Urinary bladder (tissue), 4 donors: ENCODE results near the gene DENND4A. TPM values are rescaled to one million over a fixed set of nuclear protein-coding genes. Genes with fewer than 3 reads are reported as not detected.

Experiments
- DNase-seq: peaks from one replicate; pipeline ENCODE4 v3.0.0-alpha.2; 2015; ENCODE audit errors: extremely low spot score
- H3K27ac ChIP-seq: one replicate; pipeline ENCODE4 v1.5.1; 2013; ENCODE audit warnings: low read depth, mild to moderate bottlenecking, moderate library complexity
- H3K36me3 ChIP-seq: one replicate; pipeline ENCODE4 v1.6.1; 2013; ENCODE audit warnings: mild to moderate bottlenecking, moderate library complexity; ENCODE audit not compliant: insufficient read depth
- H3K4me1 ChIP-seq: one replicate; pipeline ENCODE4 v1.6.1; 2013; ENCODE audit warnings: mild to moderate bottlenecking, moderate library complexity; ENCODE audit not compliant: insufficient read depth
- H3K4me3 ChIP-seq: one replicate; pipeline ENCODE4 v1.5.1; 2013; ENCODE audit warnings: low read depth, low read length
- WGBS: extraction: QIAGEN DNeasy Blood & Tissue Kit; methylation state at CpG from one replicate; pipeline ENCODE4 v1.1.7; 2013; 5-methylcytosine and 5-hydroxymethylcytosine counted together
- polyA plus RNA-seq: library from polyadenylated mRNA; stranded (reverse); fragments of 200-250 nt; gene quantifications from one replicate; pipeline ENCODE4 v1.2.3, GENCODE V29; 2013
- total RNA-seq: library from RNA; depleted of rRNA; stranded (reverse); fragments of >200 nt; gene quantifications from one replicate; pipeline ENCODE4 v1.2.3, GENCODE V29; 2014
- donor health status: healthy with polysubstance abuse.
- donor health status: healthy.

The DENND4A gene
- total RNA-seq (56.4 TPM), polyA plus RNA-seq (8.5 TPM)

GRCh38 chr15:65792138-65792987, at the start of gene DENND4A:
Gene DENND4A (minus strand): TSS chr15:65792293. CDS start chr15:65756450, 35,843 bp downstream.
- WGBS = under 1% methylated on average over 63 of the region's 63 CpGs
- H3K4me1 ChIP-seq = no peaks in the 10 kb centered on the region
- peak; percentile 96 for DNase-seq
- peak within 1 kb of the TSS; percentile 92 for H3K4me3 ChIP-seq
- H3K36me3 ChIP-seq = no peaks in the 10 kb centered on the region
- peak within 1 kb of the TSS; percentile 95 for H3K27ac ChIP-seq

DNA sequence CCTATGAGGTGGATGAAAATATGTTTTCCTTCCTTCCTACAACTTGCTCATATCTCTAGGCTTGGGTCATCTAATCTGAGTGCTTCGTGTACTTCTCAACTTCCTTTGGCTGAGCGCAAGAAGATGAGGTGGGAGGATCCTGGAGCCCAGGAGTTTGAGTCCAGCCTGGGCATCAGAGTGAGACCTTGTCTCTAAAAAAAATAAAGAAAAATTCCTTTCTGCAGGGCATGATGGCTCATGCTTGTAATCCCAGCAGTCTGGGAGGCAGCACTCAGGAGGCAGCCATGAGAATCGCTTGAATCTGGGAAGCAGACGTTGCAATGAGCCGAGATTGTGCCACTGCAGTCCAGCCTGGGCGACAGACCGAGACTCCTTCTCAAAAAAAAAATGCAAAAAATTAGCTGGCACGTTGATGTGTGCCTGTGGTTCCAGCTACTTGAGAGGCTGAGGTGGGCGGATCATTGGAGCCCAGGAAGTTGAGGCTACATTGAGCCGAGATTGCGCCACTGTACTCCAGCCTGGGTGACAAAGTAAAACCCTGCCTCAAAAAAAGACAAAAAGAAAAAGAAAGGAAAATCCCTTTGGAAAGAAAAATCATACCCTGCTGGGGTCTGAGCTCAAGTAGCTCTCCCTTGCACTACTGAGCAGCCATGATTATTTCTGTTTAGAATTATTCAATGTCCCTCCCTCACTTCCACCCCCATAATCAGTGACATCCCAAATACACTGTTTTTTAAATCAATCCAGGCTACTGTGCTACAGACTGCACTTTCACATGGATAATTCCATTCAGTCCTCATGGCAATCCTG, 49.2 kb upstream of the DENND4A start:
- Histone ChIP-seq H3K27ac (no peak overlapping the region), H3K36me3 (no peaks in the 10 kb centered on the region), H3K4me3 (no peak overlapping the region), H3K4me1 (no peaks in the 10 kb centered on the region)
- no peak for DNase-seq
- WGBS = 61% methylated on average over 11 of the region's 11 CpGs

DNA sequence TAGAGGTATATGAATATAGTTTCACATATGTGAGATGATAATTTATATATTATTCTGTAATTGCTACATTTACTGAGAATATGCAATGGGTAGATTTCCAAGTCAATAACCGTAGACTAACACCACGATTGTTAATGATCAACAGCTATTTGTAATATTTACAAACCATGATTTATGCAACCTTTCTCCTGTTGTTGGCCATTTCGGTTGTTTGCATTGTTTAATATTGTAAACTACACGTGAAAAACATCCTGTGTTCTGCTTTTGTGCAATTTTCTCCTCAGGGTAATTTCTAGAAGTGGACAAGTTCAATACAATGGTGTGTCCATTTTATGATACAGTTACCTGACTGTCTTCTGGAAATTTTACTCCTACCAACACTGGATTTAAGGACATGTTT, 47.9 kb upstream of the DENND4A start:
- H3K4me3 ChIP-seq = no peak overlapping the region
- WGBS = 83% methylated on average over 4 of the region's 4 CpGs
- no peaks in the 10 kb centered on the region for H3K4me1 ChIP-seq
- H3K36me3 ChIP-seq = no peaks in the 10 kb centered on the region
- no peak overlapping the region for H3K27ac ChIP-seq
- no peak for DNase-seq

DNA sequence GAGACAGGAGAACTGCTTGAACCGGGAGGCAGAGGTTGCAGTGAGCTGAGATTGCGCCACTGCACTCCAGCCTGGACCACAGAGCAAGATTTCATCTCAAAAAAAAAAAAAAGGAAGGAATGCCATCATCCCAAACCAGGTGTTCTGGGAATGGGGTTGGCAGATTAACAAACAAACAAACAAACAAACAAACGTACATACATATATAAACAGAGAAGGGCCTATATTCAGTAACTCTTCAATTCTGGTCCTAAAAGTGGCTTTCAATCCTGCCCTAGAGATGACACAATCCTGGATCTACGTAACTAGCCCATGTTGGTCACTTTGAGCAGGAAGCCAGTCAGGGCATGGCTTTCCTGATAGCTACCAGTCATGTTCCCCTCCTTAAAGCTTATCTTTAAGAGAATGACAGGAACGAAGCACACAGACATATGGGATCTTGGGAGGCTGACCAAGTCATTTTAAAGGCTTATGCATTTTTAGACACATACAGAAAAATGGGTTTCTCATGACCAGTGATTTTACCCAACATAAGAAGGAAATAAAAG, 47.3 kb upstream of the DENND4A start:
- Histone ChIP-seq H3K4me3 (no peak overlapping the region), H3K4me1 (no peaks in the 10 kb centered on the region), H3K36me3 (no peaks in the 10 kb centered on the region), H3K27ac (no peak overlapping the region)
- 80% methylated on average over 5 of the region's 5 CpGs for WGBS
- no peak for DNase-seq

DNA sequence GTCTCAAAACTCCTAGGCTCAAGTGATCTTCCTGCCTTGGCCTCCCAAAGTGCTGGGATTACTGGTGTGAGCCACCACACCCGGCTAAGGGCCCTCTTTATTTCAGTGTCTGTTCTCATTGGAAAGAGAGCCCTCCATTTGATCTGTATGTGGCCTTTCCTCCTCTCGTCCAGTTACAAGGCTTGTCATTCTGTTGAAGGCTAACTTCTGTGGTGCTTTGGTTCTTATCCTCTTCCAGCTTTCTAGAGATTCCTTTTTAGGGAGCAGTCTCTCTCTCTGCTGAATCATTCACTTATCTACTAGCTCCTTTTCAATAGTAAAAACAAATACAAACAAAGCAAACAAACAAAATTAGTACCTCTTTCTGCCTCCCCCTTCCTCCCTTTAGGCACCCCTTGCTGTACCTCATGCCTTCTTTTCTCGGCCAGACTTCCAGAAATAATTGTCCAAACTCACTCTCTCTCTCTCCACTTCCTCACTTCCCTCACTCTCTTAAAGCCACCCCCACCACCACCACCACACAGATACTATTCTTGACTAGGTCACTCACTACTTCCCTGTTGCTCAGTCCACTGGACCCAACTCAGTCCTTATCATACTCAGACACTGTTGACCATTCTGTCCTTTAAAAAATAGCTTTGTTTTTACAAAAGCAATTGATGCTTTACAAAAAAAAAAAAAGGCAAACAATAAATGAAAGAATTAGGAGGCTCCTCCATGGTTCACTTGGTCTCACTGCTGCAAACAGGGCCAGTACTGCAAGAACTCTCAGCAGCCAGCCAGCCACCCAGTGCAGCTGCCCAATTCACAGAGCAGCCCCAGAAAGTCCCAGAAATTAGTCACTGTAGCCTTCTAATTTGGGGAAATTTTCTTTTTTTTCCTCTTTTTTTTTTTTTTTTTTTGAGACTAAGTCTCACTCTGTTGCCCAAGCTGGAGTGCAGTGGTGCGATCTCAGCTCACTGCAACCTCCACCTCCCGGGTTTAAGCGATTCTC, 45.5 kb upstream of the DENND4A start:
- Histone ChIP-seq H3K27ac (no peak overlapping the region), H3K4me3 (no peak overlapping the region), H3K36me3 (no peaks in the 10 kb centered on the region), H3K4me1 (no peaks in the 10 kb centered on the region)
- 77% methylated on average over 6 of the region's 6 CpGs for WGBS
- no peak for DNase-seq

- H3K27ac ChIP-seq = no peak overlapping the region
- no peaks in the 10 kb centered on the region for H3K4me1 ChIP-seq
- no peak for DNase-seq
- no peak overlapping the region for H3K4me3 ChIP-seq
- H3K36me3 ChIP-seq = no peaks in the 10 kb centered on the region
- 92% methylated on average over 4 of the region's 4 CpGs for WGBS
These were observed 44.6 kb upstream of the DENND4A start for GRCh38 chr15:65836665-65837064.

DNA sequence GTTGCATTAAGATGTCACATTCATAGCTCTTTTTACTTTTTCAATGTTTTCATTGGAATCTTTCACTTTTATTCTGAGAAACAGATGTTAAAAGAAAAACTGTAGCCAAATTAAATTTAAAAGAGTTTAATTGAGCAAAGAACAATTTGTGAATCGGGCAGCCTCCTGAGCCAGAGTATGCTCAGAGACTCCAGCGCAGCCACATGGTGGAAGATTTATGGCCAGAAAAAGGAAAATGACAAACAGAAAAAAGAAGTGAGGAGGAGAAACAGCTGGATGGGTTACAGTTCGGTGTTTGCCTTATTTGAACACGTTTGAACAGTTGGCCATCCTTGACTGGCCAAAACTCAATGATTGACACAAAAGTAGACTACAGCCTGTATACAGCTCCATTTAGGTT, 43.4 kb upstream of the DENND4A start:
- no peaks in the 10 kb centered on the region for H3K36me3 ChIP-seq
- no peak overlapping the region for H3K4me3 ChIP-seq
- H3K27ac ChIP-seq = no peak overlapping the region
- no peak for DNase-seq
- WGBS = 44% methylated on average over 4 of the region's 4 CpGs
- H3K4me1 ChIP-seq = no peaks in the 10 kb centered on the region

DNA sequence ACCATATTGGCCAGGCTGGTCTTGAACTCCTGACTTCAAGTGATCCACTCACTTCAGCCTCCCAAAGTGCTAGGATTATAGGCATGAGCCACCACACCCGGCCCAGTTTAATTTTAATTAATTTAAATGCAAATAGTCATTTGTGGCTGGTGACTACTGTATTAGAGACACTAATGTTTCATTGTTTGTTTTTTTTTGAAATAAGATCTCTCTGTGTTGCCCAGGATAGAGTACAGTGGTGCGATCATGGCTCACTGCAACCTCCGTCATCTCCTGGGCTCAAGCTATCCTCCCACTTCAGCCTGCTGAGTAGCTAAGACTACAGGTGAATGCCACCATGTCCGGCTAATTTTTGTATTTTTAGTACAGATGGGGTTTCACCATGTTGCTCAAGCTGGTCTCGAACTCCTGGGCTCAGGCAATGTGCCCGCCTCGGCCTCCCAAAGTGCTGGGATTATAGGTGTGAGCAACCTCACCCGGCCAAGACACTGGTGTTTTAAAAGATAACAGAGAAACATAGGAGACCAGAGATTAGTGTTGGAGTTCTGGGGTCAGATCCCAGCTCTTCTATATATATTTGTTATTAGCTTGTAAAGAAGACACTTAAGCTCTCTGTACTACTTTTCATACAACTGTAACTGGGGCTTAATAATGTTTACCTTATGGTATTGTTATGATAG, 42.6 kb upstream of the DENND4A start:
- no peak for DNase-seq
- no peak overlapping the region for H3K4me3 ChIP-seq
- WGBS = 90% methylated on average over 8 of the region's 8 CpGs
- H3K27ac ChIP-seq = no peak overlapping the region
- no peaks in the 10 kb centered on the region for H3K36me3 ChIP-seq
- H3K4me1 ChIP-seq = no peaks in the 10 kb centered on the region

DNA sequence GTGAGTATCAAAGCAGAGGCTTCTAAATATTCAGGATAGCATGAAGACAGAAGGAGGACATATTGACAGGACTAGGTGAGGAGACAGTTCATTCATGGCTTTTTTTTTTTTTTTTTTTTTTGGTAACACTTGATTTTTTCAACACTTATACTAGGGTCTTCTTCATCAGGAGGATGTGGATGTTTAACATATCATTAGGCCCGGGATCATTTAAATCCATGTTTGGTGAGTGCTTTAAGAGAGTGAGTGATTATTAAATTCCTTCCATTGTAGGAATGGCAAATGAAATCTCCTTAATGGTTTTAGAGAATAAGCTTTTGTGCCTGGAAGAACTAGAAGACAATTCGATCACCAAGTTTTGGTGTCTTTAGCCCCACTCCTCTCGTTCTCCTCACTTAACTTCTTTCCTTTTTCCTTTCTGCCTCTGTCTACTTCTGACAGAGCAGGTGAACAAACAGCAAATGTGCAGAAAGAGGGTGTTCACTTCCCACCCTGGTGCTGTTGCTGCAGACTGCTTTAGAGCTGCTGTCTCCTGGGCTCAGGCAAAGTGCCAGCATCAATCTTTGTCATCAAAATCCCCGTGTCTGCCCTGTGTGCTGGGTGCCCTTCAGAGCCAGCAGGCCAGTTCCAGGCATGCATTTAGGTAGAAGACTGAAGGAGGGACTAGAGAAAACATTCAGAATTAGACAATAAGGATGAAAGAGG, 41.6 kb upstream of the DENND4A start:
- 62% methylated on average over 4 of the region's 4 CpGs for WGBS
- Histone ChIP-seq H3K4me3 (no peak overlapping the region), H3K27ac (peak overlapping the region; percentile 88), H3K4me1 (no peaks in the 10 kb centered on the region), H3K36me3 (no peaks in the 10 kb centered on the region)
- no peak for DNase-seq

DNA sequence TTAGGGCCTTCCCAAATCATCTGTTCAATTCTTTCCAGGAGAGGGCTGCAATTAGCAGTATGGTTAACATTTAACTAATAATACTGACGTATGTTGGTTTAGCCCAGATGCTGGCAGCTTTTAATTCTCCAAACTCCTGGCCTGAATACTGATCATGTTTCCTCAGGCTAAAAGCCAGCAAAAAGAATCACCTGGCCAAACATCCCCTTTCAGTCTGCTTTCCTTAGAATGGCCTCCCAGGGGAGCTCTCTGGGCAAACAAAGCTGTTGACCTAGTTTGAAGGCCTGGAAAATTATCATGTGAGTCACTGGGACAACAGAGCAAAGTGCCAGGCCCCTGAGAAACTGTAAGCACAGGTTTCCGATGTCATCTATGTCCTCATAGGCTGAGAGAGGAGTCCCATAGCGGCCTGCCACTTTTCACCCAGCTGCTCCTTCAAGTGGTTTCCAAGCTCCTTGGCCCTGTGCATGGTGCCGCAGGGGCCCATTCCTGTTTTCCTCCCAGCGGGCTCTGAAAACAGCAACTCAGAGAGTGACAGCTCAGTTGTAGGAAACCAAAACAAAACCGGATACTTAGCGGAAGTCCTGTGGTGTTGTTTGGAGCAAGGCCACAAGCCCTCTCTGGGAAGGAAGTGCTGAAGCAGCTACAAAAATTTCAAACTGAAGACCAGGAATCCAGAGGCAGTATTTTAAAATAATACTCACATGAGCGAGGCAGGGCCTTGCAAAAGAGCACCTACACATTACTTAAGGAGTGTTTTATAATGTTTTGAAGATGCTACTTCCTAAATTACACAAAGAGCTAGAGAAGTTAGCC, 40.7 kb upstream of the DENND4A start:
- peak; percentile 90 for DNase-seq
- Histone ChIP-seq H3K4me1 (no peaks in the 10 kb centered on the region), H3K36me3 (no peaks in the 10 kb centered on the region), H3K27ac (peak overlapping the region; percentile 92), H3K4me3 (no peak overlapping the region)
- 16% methylated on average over 8 of the region's 8 CpGs for WGBS

GRCh38 chr15:65829130-65829764, 37.2 kb upstream of the DENND4A start:
- Histone ChIP-seq H3K4me3 (no peak overlapping the region), H3K4me1 (no peaks in the 10 kb centered on the region), H3K27ac (no peak overlapping the region), H3K36me3 (no peaks in the 10 kb centered on the region)
- WGBS = 66% methylated on average over 7 of the region's 7 CpGs
- DNase-seq = no peak
